ENCODE measurements around the gene DHCR24.

Gene DHCR24

GRCh38 chr1:54863267-54863665 lies 23.7 kb downstream of the DHCR24 start:
- no peak for FAIRE-seq

GRCh38 chr1:54861070-54861761 lies 25.8 kb downstream of the DHCR24 start:
- FAIRE-seq: no peak

- FAIRE-seq: no peak
These were observed 27.1 kb downstream of the DHCR24 start for GRCh38 chr1:54859700-54860391.

- no peak for FAIRE-seq
These were observed 29.0 kb downstream of the DHCR24 start for GRCh38 chr1:54857746-54858561.

GRCh38 chr1:54857141-54857540 lies 29.9 kb downstream of the DHCR24 start:
- no peak for FAIRE-seq

GRCh38 chr1:54854381-54855020 lies 32.5 kb downstream of the DHCR24 start:
- FAIRE-seq: no peak

GRCh38 chr1:54853793-54854370 lies 33.1 kb downstream of the DHCR24 start:
- FAIRE-seq: no peak

- no peak for FAIRE-seq
These were observed 33.8 kb downstream of the DHCR24 start for GRCh38 chr1:54853096-54853792.

- FAIRE-seq: no peak
These were observed 35.0 kb downstream of the DHCR24 start for GRCh38 chr1:54851936-54852524.

- FAIRE-seq: no peak
These were observed 35.6 kb downstream of the DHCR24 start for GRCh38 chr1:54851406-54851805.

GRCh38 chr1:54850737-54851136 lies 36.3 kb downstream of the DHCR24 start:
- FAIRE-seq: no peak

- no peak for FAIRE-seq
These were observed 36.8 kb downstream of the DHCR24 start for GRCh38 chr1:54850069-54850730.

- FAIRE-seq: no peak
These were observed 37.6 kb downstream of the DHCR24 start for GRCh38 chr1:54849219-54850068.

GRCh38 chr1:54848134-54848948 lies 38.7 kb downstream of the DHCR24 start:
- FAIRE-seq: no peak

- FAIRE-seq: no peak
These were observed 40.2 kb downstream of the DHCR24 start for GRCh38 chr1:54846716-54847284.

GRCh38 chr1:54846301-54846700 lies 40.7 kb downstream of the DHCR24 start:
- no peak for FAIRE-seq

GRCh38 chr1:54845772-54846171 lies 41.2 kb downstream of the DHCR24 start:
- no peak for FAIRE-seq

- no peak for FAIRE-seq
These were observed 42.4 kb downstream of the DHCR24 start for GRCh38 chr1:54844564-54844963.

- no peak for FAIRE-seq
These were observed 43.5 kb downstream of the DHCR24 start for GRCh38 chr1:54843449-54843848.

All from A204.1 (cell line).